Epidermal melanocyte (primary cell): ENCODE results near the gene TMPRSS11B.
"Not testable (repeated sequence)": the region's sequence is repeated elsewhere in the genome, so short reads cannot be mapped to it uniquely, and the experiment has no call there.

Experiments
- DNase-seq: peaks from one replicate; pipeline ENCODE4 v3.0.0; 2011; ENCODE audit warnings: low spot score; ENCODE audit not compliant: insufficient read length

The TMPRSS11B gene

DNA sequence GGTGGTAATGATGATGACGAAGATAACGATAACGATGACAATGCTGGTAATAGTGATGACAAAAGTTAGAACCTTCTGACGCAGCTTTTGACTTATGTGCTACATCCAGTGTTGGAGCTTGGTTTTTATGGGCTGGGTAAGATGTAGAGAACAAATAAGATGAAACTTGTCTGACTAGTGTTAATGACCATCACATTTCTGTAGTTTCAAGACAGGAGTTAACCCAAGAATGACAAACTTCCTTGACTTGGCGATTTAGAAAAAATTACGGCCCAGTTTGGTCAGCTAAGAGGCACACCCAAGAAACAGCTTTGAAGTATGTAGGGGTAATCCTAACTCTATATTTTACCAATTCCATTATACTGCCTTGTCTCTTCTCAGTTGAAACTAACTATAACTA is at the start of gene TMPRSS11B:
Gene TMPRSS11B (minus strand): TSS at position 101 of the 400 bp plus-strand sequence. CDS start 136 bp downstream, outside the sequence.
- no peak for DNase-seq

DNA sequence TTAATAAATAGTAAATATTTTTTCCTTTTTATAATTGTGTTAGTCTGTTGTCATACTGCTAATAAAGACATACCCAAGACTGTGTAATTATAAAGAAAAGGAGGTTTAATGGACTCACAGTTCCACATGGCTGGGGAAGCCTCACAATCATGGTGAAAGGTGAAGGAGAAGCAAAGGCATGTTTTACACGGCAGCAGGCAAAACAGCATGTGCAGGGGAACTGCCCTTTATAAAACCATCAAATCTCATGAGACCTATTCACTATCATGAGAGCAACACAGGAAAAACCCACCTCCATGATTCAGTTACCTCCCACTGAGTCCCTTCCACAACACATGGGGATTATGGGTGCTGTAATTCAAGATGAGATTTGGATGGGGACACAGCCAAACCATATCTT is 45.8 kb upstream of the TMPRSS11B start:
- DNase-seq = no peak

GRCh38 chr4:68288393-68288740 is 42.9 kb upstream of the TMPRSS11B start:
- DNase-seq = no peak

DNA sequence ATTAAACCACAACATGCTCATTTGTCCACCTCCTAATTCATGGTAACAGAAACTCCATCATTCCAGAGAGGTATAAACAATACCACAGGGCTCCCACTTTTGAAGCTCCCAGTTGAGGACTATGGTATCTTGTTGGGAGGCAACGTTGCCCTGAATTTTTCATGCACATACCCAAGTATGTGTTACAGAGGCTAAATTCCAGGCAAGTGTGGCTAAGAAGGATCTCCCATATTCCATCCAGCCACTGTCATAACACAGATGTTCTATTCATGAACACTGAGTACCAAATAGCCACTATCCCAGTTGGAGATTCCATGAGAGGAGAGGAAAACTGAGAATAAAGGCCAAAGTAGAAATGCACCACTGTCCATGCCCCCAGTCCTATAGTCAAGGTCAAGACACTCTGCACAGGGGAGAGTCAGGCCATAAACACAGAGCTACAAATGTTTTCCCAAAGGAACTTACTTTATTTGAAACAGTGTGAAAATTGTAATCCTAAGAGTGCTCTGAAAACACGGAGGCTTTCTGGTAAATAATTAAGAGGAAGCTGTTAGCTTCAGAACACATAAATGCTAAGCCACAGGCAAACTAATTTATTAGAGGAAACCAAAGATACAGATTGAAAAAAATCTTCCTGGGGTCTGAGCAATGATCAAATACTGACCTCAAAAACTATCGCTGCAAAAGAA is 42.4 kb upstream of the TMPRSS11B start:
- no peak for DNase-seq

- no peak for DNase-seq
These were observed 38.2 kb upstream of the TMPRSS11B start for GRCh38 chr4:68283714-68284113.

DNA sequence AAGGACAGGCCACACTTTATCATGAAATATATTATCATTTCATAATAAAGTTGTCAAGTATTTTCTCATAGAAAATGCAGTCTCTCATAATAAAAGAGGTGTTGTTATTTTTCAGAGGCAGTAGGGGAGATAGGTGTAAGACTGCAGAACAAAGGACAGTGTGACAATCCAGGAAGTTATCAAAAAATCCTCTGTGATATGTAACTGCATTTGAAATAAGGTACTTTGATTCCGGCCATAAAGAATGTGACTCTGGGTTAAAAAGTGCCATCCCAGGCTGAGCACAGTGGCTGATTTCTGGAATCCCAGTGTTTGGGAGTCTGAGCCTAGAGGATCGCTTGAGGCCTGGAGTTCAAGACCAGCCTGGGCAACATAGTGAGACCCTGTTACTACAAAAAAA is 37.6 kb upstream of the TMPRSS11B start:
- DNase-seq = no peak

GRCh38 chr4:68281796-68282740 is 36.6 kb upstream of the TMPRSS11B start:
- DNase-seq = not testable (repeated sequence)

GRCh38 chr4:68278029-68278428 is 32.5 kb upstream of the TMPRSS11B start:
- no peak for DNase-seq

DNA sequence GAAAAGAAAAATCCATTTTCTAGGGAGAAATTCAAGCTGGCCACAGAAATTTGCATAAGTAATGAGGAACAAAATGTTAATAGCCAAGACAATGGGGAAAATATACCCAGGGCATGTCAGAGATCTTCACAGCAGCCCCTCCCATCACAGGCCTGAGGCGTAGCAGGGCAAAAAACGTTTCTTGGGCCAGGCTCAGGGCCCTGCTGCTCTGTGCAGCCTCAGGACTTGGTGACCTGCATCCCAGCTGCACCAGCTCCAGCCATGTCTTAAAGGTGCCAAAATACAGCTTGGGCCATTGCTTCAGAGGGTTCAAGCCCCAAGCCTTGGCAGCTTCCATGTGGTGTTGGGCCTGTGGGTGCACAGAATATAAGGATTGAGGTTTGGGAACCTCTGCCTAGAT is 32.1 kb upstream of the TMPRSS11B start:
- DNase-seq = no peak

DNA sequence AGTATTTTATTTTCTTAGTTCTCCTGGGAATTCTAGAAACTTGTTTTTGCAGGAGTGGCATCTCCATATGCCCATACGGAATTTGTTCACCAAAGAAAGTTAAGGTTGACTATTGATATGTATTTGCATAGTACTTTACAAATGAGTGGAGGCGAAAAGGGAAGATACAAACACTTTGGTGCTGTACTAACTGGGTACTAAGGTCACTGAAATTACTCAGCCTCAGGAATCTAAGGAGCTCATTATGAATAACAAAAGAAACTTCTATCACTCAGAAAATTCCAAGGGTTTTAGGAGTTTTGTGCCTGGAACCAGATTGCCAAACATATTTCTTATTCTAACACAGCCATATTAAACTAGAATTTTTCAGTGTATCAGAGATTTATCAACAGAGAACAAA is 27.4 kb upstream of the TMPRSS11B start:
- no peak for DNase-seq

DNA sequence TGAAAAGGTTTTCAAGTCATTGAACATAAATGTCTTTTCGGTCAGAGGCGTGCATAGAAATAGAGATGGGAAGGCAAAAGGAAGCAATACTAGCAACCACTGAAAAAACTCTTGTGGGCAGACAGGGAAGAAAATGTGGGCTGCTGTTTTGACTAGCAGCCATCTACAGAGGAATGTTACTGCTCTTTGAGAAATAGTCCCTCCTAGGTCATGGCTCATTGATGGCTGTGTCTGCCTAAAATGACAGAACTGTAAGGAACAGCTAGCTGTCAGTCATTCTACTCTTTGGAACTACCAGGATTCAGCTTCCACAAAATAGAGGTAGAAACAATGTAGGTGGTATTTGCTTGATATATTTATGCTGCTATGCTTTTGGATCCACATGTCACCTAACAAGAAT is 26.9 kb upstream of the TMPRSS11B start:
- DNase-seq = no peak

GRCh38 chr4:68271851-68272357 is 26.4 kb upstream of the TMPRSS11B start:
- DNase-seq = peak; percentile 63

GRCh38 chr4:68267433-68267944 is 22.0 kb upstream of the TMPRSS11B start:
- DNase-seq = no peak

GRCh38 chr4:68264875-68265565 is 19.5 kb upstream of the TMPRSS11B start:
- no peak for DNase-seq

- DNase-seq = no peak
These were observed 13.7 kb upstream of the TMPRSS11B start for GRCh38 chr4:68259191-68259590.

- no peak for DNase-seq
These were observed 12.2 kb upstream of the TMPRSS11B start for GRCh38 chr4:68257719-68258118.

- DNase-seq = no peak
These were observed 10.8 kb upstream of the TMPRSS11B start for GRCh38 chr4:68256284-68256683.

GRCh38 chr4:68250151-68250930 is 4.8 kb upstream of the TMPRSS11B start:
- no peak for DNase-seq

DNA sequence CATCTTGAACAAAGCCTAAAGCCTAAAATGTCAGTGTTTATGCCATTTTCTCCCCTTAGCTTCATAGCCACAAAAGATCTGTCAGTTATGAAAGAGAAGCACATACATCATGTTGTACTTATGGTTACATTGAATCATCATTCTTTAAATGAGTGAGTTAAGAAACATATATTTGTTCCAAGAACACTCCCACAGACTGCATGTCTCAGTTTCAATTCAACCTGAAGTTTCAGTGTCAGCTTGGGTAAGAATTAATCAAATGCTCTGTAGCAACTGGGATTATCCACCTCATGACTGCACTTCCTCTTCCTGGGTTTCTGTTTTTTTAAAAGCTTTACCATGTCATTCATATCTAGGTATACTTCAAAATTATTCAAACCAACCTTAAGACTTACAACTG is 3.9 kb upstream of the TMPRSS11B start:
- DNase-seq = no peak

DNA sequence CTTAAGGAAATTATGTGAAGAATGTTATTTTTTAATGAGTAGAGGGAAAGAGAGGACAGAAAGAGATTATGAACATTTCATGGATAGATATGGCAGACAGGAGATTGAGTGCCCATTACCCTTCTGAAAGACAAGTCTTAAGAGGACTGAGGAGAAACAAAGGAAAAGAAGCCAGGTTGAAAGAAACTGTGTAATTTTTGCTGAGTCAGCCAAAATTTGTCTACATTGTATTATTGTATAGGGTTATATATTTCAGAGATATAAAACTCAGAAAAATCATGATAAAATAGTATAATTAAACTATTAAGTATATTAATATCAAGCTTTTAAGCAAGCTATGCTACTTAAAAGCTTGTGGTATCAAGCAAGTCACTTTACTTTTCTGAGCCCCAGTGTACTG is 4.9 kb downstream of the TMPRSS11B start:
- no peak for DNase-seq

DNA sequence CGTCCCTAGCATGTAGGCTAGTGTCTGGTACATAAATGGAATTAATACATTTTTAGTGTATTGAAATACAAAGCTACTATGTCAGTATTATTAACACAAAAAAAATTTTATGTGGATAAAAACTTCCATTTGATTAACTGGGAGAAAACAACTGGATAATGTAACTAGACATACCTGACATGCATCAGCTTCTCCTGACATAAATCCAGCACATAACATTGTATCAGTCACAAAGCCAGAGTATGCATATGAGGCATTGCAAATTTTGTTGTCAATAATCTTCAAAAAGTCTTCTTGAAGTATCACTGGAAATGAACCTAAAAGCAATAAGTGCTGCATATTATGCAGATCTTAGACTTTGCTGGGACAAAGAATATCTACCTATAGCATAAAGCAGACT is 16.9 kb downstream of the TMPRSS11B start:
- no peak for DNase-seq
